ENCODE measurements around the gene RSL24D1. TPM values are rescaled to one million over a fixed set of nuclear protein-coding genes. Genes with fewer than 3 reads are reported as not detected.

The RSL24D1 gene
- total and polyA plus RNA-seq, 9 donors, result 86.7 to 190 (median 117) TPM

GRCh38 chr15:55221090-55222011, 24.6 kb upstream of the RSL24D1 start:
- no peaks in the 10 kb centered on the region for H3K36me3 ChIP-seq
- H3K9me3 ChIP-seq, result no peaks in the 10 kb centered on the region
- no peak for DNase-seq
- H3K4me1 ChIP-seq (ENCODE audit: insufficient read depth), result no peaks in the 10 kb centered on the region
- H3K4me3 ChIP-seq, result no peak overlapping the region
- H3K27me3 ChIP-seq, result no peaks in the 10 kb centered on the region
- 70 to 81% (median 79%) methylated on average over 6 of the region's 6 CpGs for WGBS, 3 donors
- TF ChIP-seq EP300 (IDR thresholded peaks at IDR 0.05), result no peak
- TF ChIP-seq POLR2A (IDR thresholded peaks at IDR 0.05), result no peak
- TF ChIP-seq, protein P1, sequence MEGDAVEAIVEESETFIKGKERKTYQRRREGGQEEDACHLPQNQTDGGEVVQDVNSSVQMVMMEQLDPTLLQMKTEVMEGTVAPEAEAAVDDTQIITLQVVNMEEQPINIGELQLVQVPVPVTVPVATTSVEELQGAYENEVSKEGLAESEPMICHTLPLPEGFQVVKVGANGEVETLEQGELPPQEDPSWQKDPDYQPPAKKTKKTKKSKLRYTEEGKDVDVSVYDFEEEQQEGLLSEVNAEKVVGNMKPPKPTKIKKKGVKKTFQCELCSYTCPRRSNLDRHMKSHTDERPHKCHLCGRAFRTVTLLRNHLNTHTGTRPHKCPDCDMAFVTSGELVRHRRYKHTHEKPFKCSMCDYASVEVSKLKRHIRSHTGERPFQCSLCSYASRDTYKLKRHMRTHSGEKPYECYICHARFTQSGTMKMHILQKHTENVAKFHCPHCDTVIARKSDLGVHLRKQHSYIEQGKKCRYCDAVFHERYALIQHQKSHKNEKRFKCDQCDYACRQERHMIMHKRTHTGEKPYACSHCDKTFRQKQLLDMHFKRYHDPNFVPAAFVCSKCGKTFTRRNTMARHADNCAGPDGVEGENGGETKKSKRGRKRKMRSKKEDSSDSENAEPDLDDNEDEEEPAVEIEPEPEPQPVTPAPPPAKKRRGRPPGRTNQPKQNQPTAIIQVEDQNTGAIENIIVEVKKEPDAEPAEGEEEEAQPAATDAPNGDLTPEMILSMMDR (IDR thresholded peaks at IDR 0.05), result no peak
- H3K27ac ChIP-seq, result no peak overlapping the region
- intact Hi-C loops (cut with DNase I), result loop anchor here in 2 of 4 donors (1.0 to 10.0 kb wide), 3 partner anchors 27 to 71 kb away; partner anchors contain the start of gene RAB27A (in 1 of the 2)

- Histone ChIP-seq H3K27me3 (no peaks in the 10 kb centered on the region), H3K36me3 (no peaks in the 10 kb centered on the region), H3K9me3 (no peaks in the 10 kb centered on the region), H3K4me1 (ENCODE audit: insufficient read depth) (no peaks in the 10 kb centered on the region), H3K27ac (no peak overlapping the region), H3K4me3 (no peak overlapping the region)
- DNase-seq, result no peak
- intact Hi-C loops (cut with DNase I), result loop anchor here in 2 of 4 donors (5.0 to 10.0 kb wide), 2 partner anchors 64 to 72 kb away; partner anchors contain the start of gene RAB27A (in 1 of the 2)
- TF ChIP-seq POLR2A (IDR thresholded peaks at IDR 0.05) (no peak), EP300 (IDR thresholded peaks at IDR 0.05) (no peak)
- TF ChIP-seq, protein P1 (IDR thresholded peaks at IDR 0.05), result no peak
Measured at GRCh38 chr15:55220606-55221005, 23.9 kb upstream of the RSL24D1 start.

DNA sequence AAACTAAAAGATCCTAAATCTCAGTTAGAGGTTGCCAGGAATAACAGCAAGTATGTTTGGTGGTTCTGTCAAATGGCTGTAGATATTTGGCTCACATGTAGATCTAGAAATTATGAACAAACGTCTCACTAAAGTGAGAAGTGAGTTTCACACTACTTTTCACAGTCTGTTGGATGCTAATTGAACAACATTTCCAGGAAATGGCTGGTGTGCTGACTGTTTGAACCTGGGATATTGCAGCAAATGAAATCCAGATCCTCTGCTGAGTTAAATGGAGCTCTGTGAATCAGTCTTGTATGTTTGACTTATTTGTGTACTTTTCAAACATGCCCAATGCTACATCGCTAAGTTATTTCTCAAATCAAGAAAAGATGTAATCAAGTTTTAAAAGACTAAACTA, 21.3 kb upstream of the RSL24D1 start:
- Histone ChIP-seq H3K9me3 (no peaks in the 10 kb centered on the region), H3K36me3 (no peaks in the 10 kb centered on the region), H3K4me1 (ENCODE audit: insufficient read depth) (no peaks in the 10 kb centered on the region), H3K27ac (no peak overlapping the region), H3K27me3 (no peaks in the 10 kb centered on the region), H3K4me3 (no peak overlapping the region)
- intact Hi-C loops (cut with DNase I), result loop anchor here in 1 of 4 donors (5.0 kb wide), 1 partner anchor 219 kb away; no protein-coding TSS in a partner anchor
- TF ChIP-seq EP300 (IDR thresholded peaks at IDR 0.05) (no peak), POLR2A (IDR thresholded peaks at IDR 0.05) (no peak)
- TF ChIP-seq, protein P1 (IDR thresholded peaks at IDR 0.05), result no peak
- 69 to 76% (median 69%) methylated on average over 2 of the region's 2 CpGs for WGBS, 3 donors
- DNase-seq, result no peak

DNA sequence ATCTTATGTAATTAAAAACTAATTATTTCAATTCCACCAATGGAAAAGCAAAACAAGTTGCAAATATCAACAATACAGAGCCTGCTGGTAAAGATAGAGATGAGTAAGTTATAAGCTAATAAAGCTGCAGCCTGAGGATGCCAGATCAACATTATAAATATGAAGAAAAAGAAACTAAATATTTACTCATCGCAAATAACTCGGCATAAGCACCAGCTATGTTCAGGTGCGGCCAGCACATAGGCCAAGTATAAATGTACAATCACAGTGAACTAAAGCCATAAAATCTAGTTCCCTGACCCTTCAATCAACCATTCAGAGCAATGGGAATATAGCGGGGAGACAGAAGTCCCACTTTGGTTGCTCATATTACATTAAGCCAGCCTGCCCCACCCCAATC, 7.7 kb upstream of the RSL24D1 start:
- Histone ChIP-seq H3K9me3 (no peaks in the 10 kb centered on the region), H3K27me3 (no peaks in the 10 kb centered on the region), H3K27ac (no peak overlapping the region), H3K36me3 (no peaks in the 10 kb centered on the region), H3K4me1 (ENCODE audit: insufficient read depth) (no peaks in the 10 kb centered on the region), H3K4me3 (no peak overlapping the region)
- intact Hi-C loops (cut with DNase I), result no loop called here
- DNase-seq, result no peak
- TF ChIP-seq EP300 (IDR thresholded peaks at IDR 0.05), result no peak
- TF ChIP-seq, protein P1 (IDR thresholded peaks at IDR 0.05), result no peak
- no peak for TF ChIP-seq POLR2A (IDR thresholded peaks at IDR 0.05)
- WGBS, 3 donors, result 80 to 97% (median 95%) methylated on average over 4 of the region's 4 CpGs
